ENCODE measurements around the gene LSP1. TPM values are rescaled to one million over a fixed set of nuclear protein-coding genes. Genes with fewer than 3 reads are reported as not detected.

The LSP1 gene
- total RNA-seq, 2 donors from 2014 or later = 6.7 to 11.6 TPM

DNA sequence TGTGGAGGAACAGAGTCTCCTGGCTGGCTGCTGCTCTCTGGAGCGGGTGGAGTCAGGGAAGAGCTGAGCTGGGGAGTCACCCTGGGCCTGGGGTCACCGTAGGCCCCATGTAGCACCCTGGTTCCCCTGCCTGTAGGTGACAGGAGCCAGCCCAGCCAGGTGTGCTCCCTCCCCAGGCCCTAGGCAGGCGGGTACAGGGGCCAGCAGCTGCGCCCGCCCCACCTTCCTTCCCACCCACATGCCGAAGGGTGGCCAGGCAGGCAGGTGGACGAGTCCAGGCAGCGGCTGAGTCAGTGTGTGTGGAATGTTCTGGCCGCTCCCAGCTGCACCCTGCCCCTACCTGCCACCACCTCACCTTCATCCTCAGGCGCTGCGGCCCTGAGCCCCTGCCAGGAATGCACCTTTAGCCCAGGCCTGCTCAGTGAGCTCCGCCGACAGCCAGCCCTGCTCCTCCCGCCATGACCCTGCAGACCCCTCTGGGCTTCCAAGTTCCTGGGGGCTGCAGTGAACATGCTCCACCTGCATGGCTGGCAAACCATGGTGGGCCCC lies 18.7 kb upstream of the LSP1 start:
- 69% methylated on average over 14 of the region's 14 CpGs for WGBS
- peak; percentile 89 for DNase-seq (ENCODE audit: low spot score)
- Histone ChIP-seq H3K27me3 (replicated peaks; ENCODE audit: insufficient read depth) (peaks cover 2% of the 10 kb centered on the region), H3K27ac (peak overlapping the region; percentile 51 to 74), H3K4me1 (replicated peaks) (peaks cover 5% of the 10 kb centered on the region), H3K4me3 (no peak overlapping the region), H3K36me3 (no peaks in the 10 kb centered on the region), H3K9me3 (no peaks in the 10 kb centered on the region)
- TF ChIP-seq POLR2A (IDR thresholded peaks at IDR 0.05) = no peak
- TF ChIP-seq, protein P1, sequence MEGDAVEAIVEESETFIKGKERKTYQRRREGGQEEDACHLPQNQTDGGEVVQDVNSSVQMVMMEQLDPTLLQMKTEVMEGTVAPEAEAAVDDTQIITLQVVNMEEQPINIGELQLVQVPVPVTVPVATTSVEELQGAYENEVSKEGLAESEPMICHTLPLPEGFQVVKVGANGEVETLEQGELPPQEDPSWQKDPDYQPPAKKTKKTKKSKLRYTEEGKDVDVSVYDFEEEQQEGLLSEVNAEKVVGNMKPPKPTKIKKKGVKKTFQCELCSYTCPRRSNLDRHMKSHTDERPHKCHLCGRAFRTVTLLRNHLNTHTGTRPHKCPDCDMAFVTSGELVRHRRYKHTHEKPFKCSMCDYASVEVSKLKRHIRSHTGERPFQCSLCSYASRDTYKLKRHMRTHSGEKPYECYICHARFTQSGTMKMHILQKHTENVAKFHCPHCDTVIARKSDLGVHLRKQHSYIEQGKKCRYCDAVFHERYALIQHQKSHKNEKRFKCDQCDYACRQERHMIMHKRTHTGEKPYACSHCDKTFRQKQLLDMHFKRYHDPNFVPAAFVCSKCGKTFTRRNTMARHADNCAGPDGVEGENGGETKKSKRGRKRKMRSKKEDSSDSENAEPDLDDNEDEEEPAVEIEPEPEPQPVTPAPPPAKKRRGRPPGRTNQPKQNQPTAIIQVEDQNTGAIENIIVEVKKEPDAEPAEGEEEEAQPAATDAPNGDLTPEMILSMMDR (IDR thresholded peaks at IDR 0.05) = peak in 2 of 4 experiments; percentile 32 to 48
- TF ChIP-seq POLR2AphosphoS5 (IDR thresholded peaks at IDR 0.05) = peak; percentile 85
- intact Hi-C loops (cut with DNase I) = no loop called here

DNA sequence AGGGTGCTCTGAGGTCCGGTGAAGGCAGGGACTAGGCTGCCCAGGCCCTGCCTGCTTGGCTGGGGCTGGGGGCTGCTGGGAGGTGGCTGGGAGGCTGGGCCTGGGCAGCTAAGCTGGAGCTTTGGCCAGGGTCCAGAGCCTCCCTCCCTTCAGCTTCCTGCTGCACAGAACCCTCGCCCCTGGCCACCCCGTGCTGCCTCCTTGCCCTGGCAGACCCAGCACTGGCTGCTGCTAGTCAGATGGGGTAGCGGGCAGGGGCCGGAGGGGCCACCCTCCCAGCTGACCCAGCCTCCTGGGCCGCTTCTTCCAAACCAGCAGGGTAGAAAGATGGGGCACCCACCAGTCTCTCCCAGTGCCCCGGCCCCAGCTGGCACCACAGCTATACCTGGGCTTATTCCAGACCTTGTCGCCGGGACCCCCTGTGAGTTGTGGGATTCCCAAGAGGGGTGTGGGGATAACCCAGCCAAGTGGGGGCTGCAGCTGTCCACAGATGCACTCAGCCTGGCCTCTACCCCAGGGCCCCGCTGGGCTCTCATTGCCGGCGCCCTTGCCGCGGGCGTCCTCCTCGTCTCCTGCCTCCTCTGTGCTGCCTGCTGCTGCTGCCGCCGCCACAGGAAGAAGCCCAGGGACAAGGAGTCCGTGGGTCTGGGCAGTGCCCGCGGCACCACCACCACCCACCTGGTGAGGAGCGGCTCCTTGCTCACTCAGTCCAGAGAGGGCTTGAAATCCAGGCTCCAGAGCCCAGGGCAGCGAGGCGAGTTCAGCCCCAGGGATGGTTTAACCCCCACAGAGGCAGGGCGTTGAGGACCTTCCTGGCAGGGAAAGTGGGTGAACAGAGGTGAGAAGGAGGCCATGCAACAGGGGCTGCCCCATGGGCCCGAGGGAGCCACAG lies 17.9 kb upstream of the LSP1 start, which contains the start of gene SYT8:
Gene SYT8 (plus strand): TSS at position 212 of the 892 bp plus-strand sequence. CDS start 116 bp downstream, at position 328.
- intact Hi-C loops (cut with DNase I) = loop anchor here (5.0 kb wide), 2 partner anchors 47 to 317 kb away; no protein-coding TSS in a partner anchor
- no peaks in the 10 kb centered on the region for H3K27me3 ChIP-seq (replicated peaks; ENCODE audit: insufficient read depth)
- H3K4me3 ChIP-seq = no peak within 1 kb of the TSS
- H3K27ac ChIP-seq = peak within 1 kb of the TSS; percentile 51 to 74
- DNase-seq (ENCODE audit: low spot score) = no peak
- WGBS = 81% methylated on average over 24 of the region's 26 CpGs
- no peaks in the 10 kb centered on the region for H3K36me3 ChIP-seq
- peaks cover 5% of the 10 kb centered on the region for H3K4me1 ChIP-seq (replicated peaks)
- TF ChIP-seq, protein P1 (IDR thresholded peaks at IDR 0.05) = no peak
- TF ChIP-seq POLR2A (IDR thresholded peaks at IDR 0.05) (no peak), POLR2AphosphoS5 (IDR thresholded peaks at IDR 0.05) (no peak)
- H3K9me3 ChIP-seq = no peaks in the 10 kb centered on the region

DNA sequence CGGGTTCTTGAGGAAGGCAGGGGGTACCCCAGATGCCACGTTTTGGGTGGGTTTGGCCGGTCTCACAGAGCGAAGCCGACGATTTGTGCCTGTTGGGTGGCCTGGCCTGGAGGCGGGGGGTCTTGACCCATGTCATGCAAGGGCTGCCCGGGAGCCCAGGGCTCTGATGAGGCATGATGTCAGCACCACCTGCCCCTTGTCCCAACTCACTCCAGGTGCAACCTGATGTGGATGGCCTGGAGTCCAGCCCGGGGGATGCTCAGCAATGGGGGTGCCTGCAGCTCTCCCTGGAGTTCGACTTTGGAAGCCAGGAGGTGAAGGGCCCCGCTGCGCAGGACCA lies 17.2 kb upstream of the LSP1 start:
- Histone ChIP-seq H3K4me3 (no peak overlapping the region), H3K4me1 (replicated peaks) (peaks cover 5% of the 10 kb centered on the region), H3K9me3 (no peaks in the 10 kb centered on the region), H3K27me3 (replicated peaks; ENCODE audit: insufficient read depth) (no peaks in the 10 kb centered on the region), H3K27ac (no peak overlapping the region), H3K36me3 (no peaks in the 10 kb centered on the region)
- DNase-seq (ENCODE audit: low spot score) = no peak
- 90% methylated on average over 12 of the region's 12 CpGs for WGBS
- TF ChIP-seq, protein P1 (IDR thresholded peaks at IDR 0.05) = no peak
- TF ChIP-seq POLR2AphosphoS5 (IDR thresholded peaks at IDR 0.05) (no peak), POLR2A (IDR thresholded peaks at IDR 0.05) (no peak)
- intact Hi-C loops (cut with DNase I) = loop anchor here (5.0 kb wide), 2 partner anchors 47 to 317 kb away; no protein-coding TSS in a partner anchor

DNA sequence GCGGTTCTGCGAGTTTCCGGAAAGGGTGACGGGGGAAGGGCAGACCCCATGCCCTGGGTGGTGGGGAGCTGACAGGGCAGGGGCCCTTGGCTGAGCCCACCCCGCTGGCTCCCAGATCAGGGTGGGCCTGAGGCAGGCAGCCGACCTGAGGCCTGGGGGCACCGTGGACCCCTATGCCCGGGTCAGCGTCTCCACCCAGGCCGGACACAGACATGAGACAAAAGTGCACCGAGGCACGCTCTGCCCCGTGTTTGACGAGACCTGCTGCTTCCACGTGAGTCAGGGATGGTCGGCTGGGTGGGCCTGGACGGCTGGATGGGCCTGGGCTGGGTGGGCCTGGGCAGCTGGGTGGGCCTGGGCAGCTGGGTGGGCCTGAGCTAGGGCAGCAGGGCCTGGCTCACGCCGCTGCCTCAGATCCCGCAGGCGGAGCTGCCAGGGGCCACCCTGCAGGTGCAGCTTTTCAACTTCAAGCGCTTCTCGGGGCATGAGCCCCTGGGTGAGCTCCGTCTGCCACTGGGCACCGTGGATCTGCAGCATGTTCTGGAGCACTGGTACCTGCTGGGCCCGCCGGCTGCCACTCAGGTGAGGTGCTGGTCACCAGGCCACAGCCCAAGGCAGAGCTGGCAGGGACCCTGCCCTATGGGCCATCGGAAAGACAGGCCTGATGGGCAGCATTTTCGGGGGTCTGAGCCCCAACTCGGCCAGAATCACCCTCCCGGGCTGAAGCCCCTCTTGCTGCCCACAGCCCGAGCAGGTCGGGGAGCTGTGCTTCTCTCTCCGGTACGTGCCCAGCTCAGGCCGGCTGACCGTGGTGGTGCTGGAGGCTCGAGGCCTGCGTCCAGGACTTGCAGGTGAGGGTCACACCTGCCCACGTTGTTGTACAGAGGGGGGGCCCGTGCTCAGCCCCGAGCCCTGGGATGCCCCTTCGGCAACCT lies 16.6 kb upstream of the LSP1 start:
- Histone ChIP-seq H3K27ac (no peak overlapping the region), H3K27me3 (replicated peaks; ENCODE audit: insufficient read depth) (no peaks in the 10 kb centered on the region), H3K4me1 (replicated peaks) (peaks cover 5% of the 10 kb centered on the region), H3K9me3 (no peaks in the 10 kb centered on the region), H3K4me3 (no peak overlapping the region), H3K36me3 (no peaks in the 10 kb centered on the region)
- TF ChIP-seq POLR2AphosphoS5 (IDR thresholded peaks at IDR 0.05) (no peak), POLR2A (IDR thresholded peaks at IDR 0.05) (no peak)
- TF ChIP-seq, protein P1 (IDR thresholded peaks at IDR 0.05) = no peak
- 89% methylated on average over 38 of the region's 43 CpGs for WGBS
- DNase-seq (ENCODE audit: low spot score) = no peak
- intact Hi-C loops (cut with DNase I) = loop anchor here (5.0 kb wide), 2 partner anchors 46 to 316 kb away; no protein-coding TSS in a partner anchor
